HG03097 (cell line): ENCODE results near the gene CRIP1.

Experiments
- ATAC-seq: cut with Tn5 transposase; IDR thresholded peaks from one replicate; pipeline ENCODE4 v1.9.1; 2021; ENCODE audit not compliant: unreplicated experiment, low FRiP score

Gene CRIP1, protein sequence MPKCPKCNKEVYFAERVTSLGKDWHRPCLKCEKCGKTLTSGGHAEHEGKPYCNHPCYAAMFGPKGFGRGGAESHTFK

DNA sequence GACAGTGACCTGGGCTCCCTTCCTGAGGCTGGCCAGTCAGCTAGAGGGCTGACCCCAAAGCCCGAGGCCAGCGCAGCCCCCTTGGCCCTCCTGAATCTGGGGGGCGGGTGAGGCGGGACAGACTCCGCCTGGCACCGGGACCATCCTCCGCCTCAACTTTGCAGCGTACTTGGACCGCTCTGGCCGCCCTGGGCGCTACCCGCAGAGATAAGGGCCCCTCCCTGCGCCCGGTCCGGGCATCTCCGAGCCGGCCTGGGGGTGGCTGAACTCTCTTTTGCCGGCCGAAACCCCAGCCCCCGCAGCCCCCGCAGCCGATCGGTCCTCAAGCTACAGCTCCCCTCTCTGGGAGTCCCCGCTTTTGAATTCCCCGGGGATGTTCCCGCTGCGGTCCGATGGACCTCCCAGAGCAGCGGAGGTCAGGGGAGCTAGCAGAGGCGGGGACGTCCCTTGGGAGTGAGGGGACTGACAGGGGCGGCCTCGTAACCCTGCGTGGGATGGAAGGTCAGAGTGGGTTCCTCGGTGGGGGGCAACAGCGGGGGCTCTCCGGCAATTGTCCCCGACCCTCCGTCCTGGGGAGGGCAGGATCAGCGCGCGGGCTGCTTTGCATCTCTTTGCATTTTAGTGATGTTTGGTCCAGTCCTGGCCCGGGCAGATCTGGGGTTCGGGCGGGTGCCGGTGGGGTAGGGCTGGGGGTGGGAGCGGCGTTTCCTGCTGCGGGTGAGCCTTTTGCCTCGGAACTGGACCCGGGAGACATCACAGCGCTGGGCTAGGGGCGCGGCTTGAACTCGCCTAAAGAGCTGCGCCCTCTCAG lies at the start of gene CRIP1:
CRIP1 (plus strand) TSS at position 724 of the 811 bp plus-strand sequence. CDS start 374 bp downstream, outside the sequence.
- ATAC-seq: no peak

DNA sequence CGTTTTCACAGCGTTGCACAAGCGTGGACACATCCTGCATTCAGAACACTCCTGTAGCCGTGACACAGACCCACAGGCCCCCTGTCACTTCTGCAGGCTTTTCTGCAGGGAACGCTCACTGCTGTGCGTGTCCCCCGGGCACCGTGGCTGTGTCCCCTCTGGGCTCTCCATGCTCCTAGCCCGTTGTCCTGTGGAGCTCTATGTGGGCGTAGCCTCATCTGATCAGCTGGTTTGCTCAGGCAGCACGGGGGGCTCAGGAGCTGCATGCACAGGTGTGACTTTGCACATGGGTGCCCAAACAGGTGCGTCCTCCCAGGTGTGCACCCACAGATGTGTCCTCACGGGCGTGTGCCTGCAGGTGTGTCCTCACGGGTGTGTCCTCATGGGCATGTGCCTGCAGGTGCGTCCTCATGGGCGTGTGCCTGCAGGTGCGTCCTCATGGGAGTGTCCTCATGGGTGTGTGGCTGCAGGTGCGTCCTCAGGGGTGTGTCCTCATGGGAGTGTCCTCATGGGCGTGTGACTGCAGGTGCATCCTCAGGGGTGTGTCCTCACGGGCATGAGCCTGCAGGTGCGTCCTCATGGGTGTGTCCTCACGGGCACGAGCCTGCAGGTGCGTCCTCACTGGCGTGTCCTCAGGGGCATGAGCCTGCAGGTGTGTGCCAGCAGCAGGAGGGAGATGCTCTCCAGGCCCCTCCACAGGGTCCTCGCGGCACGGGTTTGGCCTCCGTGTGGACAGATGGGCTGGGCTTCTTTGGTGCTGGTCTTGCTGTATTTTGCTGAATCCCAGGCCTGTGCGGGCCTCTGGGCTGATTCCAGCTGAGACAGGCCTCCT lies 49.6 kb upstream of the CRIP1 start:
- no peak for ATAC-seq

DNA sequence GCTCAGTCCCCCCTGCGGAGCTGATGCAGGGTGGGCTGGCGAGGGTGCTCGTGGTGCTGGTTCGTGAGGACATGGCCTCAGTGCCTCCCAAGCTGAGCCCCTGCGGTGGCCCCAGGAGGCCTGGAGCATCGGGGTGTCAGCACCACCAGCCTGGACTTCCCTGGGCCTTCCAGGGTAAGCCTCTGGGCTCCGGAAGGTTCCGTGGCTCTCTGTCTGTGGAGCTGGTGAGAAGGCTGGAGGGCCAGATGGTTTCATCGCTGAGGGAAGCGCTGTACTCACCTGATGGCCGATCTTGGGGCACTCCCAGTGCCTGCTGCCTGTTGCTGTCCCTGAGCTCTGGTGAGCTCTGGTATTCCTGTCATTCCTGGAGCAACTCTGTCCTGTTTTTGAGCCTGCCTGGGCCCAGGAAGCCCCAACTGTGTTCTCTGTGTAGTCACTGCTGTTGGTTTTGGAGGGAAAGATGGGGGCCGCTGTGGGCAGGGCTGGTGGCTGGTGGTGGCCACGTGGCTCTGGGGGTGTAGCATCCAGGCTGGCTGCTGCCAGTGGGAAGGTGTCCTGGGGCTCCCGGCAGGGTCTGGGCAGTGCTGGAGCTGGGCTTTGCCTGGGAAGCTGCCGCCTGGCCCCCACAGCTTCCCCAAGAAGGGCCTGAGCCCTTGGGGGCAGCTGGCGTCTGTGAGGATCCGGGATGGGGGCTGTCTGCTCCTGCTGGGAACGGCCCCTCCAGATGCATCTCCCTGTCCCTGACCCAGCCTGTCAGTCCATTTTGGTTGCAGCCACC lies 48.8 kb upstream of the CRIP1 start:
- no peak for ATAC-seq

DNA sequence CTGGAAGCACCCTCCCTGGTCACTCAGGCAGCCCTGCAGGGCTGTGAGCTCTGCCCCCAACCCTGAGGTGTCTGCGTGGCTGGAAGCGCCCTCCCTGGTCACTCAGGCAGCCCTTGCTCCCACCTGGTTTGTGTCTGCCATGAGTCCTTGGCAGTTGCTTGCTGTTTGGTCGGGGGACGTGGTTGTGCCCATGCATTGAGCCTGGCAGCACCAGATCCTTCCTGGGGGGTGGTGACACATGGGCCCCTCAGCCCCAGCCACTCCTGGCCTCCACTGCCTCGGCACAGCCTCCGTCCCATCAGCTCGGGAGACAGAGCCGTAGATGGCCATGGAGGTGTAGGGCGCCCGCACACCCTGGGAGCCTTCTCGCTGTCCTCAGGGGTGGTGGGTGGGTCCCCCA lies 47.5 kb upstream of the CRIP1 start:
- ATAC-seq: no peak

DNA sequence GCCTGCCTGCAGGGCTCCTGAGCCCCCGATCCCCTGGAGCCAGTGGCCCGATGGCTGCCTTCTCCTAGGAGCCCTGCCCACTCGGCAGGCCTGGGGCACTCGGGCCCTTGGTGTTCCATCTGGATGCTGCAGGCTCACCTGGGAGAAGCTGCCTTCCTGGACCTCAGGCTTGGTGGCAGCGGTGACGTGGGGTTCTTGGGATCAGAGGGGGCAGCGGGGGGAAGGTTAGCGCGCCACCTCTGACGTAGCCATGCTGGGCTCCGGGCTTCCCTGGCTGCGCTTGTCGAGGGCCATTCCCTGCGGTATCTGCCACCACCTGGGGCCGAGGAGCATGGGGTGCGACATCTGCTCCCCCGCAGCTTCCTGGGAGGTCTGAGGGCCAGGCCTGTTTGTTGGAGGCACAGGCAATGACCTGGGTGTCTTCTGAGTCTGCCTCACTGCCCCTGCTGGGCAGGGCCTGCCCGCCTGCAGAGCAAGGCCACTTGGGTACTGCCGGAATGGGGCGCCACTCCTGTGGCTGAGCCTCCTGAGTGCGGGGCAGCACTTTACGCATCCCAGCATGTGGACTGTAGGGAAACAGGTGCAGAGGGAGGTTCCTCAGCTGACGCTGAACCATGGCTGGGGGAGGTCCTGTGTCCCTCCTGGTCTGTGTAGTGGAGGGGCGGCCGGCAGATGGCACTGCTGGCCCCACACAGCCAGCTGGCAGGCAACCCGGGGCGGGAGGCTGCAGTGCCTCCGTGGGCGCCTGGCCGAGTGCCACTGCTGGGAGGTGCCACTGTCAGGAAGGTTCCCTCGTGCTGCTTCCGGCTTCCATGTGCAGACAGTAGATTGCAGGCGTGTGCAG lies 46.8 kb upstream of the CRIP1 start:
- ATAC-seq: no peak

DNA sequence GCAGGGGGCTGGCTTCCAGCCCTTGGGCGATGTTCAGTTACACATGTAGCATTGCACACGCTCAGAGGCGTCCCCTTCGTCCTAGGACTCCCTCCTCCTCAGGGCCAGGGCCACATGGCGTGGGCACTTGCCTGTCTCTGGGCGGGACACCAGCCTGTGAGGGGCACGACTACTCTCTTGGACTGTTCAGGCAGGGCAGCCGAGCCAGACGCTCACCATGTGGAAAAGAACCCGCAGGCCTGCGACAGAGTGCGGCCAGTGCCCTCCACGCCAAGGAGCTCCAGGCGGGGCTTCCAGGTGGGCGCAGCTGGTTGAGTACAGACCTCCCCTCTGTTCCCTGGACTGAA lies 46.2 kb upstream of the CRIP1 start:
- ATAC-seq: no peak

DNA sequence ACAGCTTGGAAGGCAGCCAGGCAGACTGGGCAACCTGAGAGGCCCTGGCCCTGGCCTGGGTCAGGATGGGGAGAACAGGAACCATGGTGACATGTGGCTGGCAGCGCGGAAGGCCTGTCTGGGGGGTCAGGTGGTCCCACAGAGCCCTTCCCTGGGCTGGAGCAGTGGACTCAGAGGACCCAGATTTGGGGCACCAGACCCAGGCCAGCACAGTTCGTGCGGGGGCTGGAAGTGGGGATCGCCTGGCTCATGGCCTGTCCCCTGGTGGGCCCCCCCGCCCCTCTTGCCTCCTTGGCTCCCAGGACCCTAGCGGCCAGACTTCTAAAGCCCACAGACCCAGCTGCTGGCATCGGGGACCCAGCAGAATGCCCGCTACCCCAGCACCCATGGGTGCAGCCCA lies 45.7 kb upstream of the CRIP1 start:
- no peak for ATAC-seq

DNA sequence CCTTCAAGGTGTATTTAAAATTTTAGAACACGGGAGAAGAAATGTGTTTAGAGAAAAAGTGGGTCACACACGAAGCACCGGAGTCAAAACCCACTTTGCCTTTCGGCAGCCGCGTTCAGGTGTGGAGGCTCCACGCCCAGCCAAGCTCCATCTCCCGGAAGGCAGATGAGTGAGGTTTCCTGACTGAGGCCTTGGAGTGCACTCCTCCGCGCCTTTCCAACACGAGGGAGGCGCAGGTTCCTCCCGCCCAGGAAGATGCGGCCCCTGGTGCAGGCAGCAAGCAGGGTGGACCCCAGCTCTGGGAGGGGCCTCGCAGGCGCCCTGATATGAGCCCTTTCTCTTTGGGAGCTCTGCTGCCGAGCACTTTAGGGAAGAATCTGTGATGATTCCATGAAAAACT lies 44.6 kb upstream of the CRIP1 start:
- ATAC-seq: no peak

DNA sequence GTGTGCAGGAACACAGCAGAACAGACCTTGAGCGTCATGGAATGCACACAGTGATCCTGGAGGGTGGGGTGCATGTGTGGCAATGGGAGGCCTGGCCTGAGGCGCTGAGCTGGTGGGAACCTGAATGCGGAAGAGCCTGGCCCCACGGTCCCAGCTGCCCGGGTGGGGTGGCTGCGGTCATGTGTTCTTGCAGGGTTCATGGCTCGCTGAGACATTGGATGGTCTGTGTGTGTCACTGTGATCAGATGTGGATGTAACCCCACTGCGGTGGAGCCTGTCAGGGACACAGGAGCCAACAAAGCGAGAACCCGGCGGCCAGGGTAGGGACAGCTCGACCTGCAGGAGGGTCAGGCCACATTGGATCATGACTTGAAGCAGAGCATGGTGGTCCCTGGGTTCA lies 43.9 kb upstream of the CRIP1 start:
- ATAC-seq: no peak

DNA sequence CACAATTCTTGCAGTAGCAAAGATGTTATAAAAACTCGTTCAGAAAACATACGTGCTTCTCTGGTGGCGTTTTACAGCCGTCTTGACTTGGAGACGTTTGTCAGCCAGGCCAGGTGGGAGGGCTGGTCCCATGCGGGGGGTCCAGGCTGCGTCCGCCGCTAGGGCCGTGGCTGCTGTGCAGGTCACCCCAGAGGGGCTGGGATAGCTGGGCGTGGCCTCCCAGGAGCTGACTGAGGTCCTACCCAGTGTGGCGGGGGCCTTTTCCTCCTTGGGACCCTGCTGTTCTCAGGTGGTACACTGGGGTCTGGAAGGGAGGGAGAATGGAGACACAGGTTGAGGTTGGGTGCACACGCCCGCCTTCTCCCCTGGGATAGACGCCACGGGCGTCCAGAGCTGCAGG lies 41.8 kb upstream of the CRIP1 start:
- no peak for ATAC-seq

DNA sequence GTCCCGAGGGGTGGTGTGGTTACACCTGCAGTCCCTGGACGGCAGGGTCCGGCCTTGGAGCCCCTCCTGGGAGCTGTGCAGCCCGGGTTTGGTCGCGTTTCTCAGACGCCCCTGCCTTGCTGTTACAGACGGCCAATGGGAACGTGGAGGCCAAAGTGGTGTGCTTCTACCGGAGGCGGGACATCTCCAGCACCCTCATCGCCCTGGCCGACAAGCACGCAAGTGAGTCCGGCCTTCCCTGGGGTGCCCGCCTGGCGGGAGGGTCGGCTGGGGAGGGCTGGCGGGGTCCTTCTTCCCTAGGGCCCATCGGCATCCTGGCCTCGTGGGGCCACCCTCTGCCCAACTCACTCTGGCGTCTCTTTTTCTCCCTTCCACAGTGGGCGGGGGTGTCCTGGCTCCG lies 41.4 kb upstream of the CRIP1 start:
- no peak for ATAC-seq

DNA sequence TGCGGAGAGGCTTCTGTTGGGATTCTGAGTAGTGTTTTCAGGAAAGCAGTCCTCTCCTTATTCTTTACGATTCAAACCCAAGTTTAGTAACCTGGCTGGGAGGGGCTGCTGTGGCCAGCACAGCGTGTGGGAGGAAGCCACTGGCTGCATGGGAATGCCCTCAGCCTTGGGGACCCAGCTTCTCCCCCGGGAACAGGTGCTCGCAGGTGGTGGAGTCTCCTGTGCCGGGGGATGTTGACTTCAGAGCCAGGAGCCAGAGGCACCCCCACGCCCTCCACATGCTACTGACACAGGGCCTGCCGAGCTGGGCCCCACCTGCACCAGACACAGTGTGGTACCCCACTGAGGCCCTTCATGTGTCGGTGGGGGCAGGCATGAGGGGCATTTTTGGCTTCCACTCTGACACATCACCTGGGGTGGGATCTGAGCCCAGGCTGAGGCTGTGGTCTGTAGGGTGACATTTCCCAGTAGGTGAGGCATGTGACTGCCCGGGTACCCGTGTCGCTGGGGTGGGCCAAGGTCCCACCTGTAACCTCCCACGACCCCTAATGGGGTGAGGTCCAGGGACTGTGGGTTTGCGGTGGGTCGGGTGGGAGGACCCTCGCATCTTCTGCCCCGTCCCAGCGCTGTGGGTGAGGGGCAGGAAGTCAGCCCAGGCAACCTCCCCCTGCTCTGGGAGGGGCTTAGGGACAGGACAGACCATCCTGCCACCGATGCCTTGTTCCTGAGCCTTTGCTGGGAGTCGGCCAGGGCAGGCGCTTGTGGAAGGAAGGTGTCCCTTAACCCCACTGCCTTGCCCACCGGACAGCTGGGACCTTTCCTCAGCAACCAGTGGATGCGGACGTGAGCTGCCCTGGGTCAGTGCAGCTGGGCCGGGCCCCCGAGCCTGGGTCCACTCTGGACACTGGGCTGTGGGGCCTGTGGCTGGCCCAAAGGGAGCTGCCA lies 40.5 kb upstream of the CRIP1 start:
- no peak for ATAC-seq

DNA sequence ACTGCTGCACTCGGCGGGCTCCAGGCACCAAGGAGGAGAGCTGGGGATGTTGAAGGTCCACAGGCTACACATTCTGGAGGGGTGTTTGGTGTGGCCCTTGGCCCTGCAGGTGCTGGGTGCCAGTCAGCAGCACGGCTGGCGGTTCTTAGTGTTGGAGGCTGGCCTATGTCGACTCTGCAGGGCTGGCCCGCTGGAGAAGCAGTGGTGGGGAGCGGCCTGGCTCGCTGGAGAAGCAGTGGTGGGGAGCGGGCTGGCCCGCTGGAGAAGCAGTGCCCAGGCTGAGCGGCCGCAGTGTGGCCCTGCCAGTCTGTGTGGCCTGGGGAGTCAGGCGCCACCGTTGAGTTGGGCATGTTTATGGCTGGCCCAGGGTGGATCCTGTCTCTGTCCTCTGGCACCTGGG lies 39.7 kb upstream of the CRIP1 start:
- ATAC-seq: no peak

DNA sequence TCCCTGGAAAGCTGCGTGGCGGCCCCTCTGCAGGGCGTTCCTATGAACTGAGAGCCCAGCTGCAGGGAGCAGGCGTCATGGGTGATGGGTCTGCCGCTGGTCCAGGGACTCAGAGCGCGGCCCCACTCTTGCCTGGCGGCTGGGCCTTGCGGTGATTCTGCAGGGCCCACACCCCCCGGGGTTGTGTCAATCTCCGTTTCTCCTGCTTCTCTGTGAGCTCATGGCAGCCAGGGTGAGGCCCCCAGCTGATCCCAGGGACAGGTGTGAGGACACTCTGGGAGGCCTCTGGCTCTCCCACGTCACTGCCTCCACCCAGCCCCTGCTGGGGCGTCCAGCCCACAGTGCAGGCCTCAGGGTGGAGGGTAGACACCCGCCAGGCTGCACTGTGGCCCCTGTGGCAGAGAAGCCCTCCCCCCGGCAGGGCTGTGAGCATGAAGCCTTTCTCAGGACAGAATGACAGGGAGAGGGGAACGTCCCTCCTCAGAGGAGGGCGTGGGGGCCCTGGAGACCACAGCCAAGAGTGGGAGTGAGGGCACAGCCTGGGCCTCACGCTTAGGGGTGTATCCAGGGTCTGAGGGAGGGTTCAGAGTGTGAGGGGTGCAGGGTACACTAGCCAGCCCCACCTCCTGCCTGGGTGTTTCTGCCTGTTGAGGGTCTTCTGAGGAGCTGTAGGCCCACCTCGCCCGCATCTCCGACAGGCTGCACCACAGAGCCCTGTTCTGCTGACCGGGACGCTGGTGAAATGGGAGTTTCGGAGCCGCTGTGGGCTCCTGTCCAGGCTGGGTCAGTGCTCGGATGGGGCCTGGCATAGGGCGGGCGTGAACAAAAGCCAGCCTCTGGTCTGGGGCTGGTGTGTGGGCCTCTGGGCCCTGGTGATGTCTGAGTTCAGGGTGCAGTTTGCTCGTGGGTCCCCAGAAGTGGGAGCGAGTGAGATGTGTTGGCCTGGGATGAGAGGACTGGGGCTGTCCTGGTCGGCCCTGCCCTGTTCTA lies 38.7 kb upstream of the CRIP1 start:
- ATAC-seq: no peak

DNA sequence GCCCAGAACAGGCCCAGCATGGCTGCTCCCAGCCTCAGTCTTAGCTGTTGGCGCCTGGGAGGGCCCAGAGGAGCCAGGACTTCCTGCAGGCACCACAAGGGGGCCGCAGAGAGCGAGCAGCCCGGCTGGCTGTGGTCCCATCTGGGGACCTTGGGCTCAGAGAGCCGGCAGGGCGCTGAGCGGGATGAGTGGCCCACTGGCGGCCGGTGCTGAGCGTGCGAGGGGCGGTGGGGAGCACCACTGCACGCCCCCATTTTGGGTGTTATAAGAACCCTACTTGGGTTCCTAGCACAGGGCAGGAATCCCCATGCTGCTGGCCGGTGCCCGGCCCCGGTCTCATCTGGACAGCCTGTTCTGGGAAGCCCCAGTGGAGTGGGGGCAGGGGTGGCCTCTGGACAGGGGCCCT lies 38.0 kb upstream of the CRIP1 start:
- ATAC-seq: no peak

DNA sequence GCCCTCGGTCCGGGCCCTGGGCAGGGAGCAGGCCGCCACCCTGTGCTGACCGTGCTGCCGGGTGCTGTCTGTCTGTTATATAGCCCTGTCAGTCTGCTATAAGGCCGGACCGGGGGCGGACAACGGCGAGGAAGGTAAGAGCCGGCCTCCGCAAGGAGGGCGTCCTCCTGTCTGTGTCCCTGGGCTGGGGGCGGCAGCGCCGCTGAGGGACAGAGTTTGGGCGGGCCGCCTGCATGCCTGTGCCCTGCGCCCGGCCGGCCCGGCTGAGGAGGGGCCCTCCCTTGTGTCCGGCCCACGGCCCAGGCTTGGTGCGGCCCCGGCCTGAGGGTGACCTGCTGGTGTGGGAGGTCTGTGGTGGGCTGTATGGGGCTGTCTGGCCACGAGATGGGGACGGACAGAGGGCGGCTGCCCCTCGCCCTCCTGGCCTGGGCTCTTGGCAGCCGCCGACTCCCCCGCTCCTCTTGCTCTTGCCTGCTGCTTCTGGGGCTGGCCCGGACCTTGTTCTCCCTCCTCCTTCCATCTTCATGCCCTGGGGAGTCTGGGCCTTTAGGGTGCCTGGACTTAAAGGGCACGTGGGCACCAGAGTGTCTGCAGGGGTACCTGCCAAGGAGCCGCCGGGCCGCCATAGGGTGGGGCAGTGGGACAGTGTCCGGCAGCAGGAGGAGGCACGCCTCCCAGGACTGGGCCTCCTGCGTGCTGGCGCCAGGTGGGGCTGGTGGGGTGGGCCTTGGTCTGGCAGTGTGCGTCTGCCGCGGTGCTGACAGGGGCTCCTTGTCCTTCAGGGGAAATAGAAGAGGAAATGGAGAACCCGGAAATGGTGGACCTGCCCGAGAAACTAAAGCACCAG lies 37.2 kb upstream of the CRIP1 start:
- no peak for ATAC-seq

DNA sequence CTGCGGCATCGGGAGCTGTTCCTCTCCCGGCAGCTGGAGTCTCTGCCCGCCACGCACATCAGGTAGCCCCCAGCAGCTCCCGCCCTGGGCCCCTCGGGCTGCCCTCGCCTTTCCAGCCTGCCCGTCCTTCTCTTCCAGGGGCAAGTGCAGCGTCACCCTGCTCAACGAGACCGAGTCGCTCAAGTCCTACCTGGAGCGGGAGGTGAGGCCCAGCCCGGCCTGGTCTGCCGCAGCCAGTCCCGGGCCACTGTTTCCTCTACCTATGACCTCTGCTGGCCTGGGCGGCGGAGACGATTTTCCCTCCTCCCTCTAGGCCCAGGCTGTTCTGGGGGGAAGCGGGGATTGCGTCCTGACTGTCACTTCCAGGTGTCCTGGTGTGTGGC lies 36.6 kb upstream of the CRIP1 start:
- ATAC-seq: no peak
